ENCODE measurements around the gene ZNF81. TPM values are rescaled to one million over a fixed set of nuclear protein-coding genes. Genes with fewer than 3 reads are reported as not detected.

Gene ZNF81
- total RNA-seq, 1 donor from 2014 or later, result 11.0 TPM

DNA sequence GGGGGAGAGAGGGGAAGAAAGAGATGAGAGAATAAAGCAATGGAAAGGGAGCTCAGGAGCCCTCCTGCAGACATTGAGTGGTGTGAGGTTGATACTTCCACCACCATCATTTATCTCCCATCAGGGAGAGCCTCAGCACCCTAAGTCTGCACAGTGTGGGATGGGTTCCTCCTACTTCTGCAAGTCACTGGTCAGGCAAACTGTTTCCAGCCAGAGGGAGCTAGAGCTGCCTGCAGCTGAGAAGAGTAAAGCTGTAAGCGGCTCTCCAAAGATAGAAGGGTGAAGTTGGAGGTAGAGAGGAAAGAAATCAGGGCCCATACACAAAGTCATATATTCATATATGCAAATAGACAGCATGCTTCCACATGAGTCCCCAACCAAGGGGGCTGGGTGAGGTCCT lies 21.9 kb upstream of the ZNF81 start:
- ChIA-PET POLR2A (no interaction called here), CTCF (no interaction called here)
- TF ChIP-seq, protein P1, sequence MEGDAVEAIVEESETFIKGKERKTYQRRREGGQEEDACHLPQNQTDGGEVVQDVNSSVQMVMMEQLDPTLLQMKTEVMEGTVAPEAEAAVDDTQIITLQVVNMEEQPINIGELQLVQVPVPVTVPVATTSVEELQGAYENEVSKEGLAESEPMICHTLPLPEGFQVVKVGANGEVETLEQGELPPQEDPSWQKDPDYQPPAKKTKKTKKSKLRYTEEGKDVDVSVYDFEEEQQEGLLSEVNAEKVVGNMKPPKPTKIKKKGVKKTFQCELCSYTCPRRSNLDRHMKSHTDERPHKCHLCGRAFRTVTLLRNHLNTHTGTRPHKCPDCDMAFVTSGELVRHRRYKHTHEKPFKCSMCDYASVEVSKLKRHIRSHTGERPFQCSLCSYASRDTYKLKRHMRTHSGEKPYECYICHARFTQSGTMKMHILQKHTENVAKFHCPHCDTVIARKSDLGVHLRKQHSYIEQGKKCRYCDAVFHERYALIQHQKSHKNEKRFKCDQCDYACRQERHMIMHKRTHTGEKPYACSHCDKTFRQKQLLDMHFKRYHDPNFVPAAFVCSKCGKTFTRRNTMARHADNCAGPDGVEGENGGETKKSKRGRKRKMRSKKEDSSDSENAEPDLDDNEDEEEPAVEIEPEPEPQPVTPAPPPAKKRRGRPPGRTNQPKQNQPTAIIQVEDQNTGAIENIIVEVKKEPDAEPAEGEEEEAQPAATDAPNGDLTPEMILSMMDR (IDR thresholded peaks at IDR 0.05), result no peak
- no peak overlapping the region for H3K4me3 Mint-ChIP-seq
- no peaks in the 10 kb centered on the region for H3K9me3 Mint-ChIP-seq
- H3K27me3 Mint-ChIP-seq, result no peaks in the 10 kb centered on the region
- H3K27ac Mint-ChIP-seq, result no peak overlapping the region
- H3K36me3 Mint-ChIP-seq (ENCODE audit: low read depth), result no peaks in the 10 kb centered on the region
- no peak for ATAC-seq (ENCODE audit: low read depth)
- intact Hi-C loops (cut with micrococcal nuclease), result no loop called here
- no peaks in the 10 kb centered on the region for H3K4me1 Mint-ChIP-seq
- DNase-seq, result no peak

DNA sequence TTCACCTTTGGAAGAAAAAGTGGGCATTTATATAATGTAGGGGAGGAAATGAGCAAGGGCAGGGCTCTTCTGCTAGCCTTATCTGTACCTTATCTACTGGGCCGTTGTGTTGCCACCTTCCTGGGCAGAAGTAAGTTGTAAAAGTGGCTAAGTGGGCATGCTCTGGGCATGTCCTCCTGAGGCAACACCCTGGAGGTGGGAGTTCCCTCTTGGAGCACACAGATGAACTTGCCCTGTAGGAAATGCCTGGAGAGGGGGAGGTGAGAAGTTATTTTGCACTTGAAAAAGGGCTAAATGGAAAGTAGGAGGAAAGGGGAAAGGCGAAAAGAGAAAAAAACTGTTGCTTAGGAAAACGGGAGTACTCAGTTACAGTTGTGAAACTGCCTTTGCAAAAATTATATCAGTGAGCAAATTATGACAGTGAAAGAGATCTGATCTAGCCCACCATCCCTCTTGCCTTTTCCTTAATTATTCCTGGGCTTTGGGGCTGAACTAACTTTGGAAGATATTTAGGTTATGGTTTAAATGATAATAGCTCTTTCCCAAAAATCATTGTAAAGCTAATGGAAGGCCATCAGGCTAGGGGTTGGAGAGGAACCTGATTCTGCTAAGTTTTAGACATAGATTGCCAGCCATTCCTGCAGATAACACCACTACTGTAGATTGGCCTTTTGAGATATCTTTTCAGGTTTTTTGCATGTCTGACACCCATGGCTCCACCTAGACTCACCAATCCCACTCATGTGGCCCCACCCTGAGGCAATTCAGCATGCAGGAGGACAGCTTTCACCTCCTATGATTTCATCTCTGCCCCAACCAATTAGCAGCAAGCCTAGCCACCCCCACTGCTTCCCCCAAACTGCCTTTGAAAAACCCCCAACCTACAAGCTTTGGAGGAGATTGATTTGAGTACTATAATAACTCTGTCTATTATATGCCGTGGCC lies 20.5 kb upstream of the ZNF81 start:
- POLR2A ChIA-PET, result no interaction called here
- TF ChIP-seq, protein P1 (IDR thresholded peaks at IDR 0.05), result no peak
- no peaks in the 10 kb centered on the region for H3K27me3 Mint-ChIP-seq
- H3K27ac Mint-ChIP-seq, result no peak overlapping the region
- H3K9me3 Mint-ChIP-seq, result no peaks in the 10 kb centered on the region
- no peaks in the 10 kb centered on the region for H3K4me1 Mint-ChIP-seq
- CTCF ChIA-PET, result no interaction called here
- no peaks in the 10 kb centered on the region for H3K36me3 Mint-ChIP-seq (ENCODE audit: low read depth)
- DNase-seq, result no peak
- no peak for ATAC-seq (ENCODE audit: low read depth)
- intact Hi-C loops (cut with micrococcal nuclease), result no loop called here
- no peak overlapping the region for H3K4me3 Mint-ChIP-seq

DNA sequence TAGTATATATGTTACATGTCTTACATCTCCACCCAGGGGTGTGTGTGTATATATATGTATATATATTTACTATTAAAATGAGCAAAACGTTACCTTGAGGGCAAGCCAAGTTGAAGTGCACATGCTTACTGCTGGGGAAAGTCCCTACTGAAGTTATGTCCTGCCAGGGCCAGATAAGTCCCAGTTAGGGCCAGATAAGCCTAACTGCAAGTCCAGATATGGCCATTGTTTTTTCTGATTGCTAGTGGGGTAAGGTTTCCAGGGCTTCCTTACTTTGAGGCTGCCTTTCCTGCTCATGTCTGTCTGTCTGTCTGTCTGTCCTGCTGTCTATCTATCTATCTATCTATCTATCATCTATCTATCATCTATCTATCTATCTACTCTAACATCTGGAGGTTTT lies 19.3 kb upstream of the ZNF81 start:
- Mint-ChIP-seq H3K4me3 (no peak overlapping the region), H3K4me1 (no peaks in the 10 kb centered on the region), H3K27me3 (no peaks in the 10 kb centered on the region), H3K9me3 (no peaks in the 10 kb centered on the region), H3K36me3 (ENCODE audit: low read depth) (no peaks in the 10 kb centered on the region), H3K27ac (no peak overlapping the region)
- no peak for ATAC-seq (ENCODE audit: low read depth)
- ChIA-PET POLR2A (no interaction called here), CTCF (no interaction called here)
- TF ChIP-seq, protein P1 (IDR thresholded peaks at IDR 0.05), result no peak
- intact Hi-C loops (cut with micrococcal nuclease), result no loop called here
- no peak for DNase-seq

DNA sequence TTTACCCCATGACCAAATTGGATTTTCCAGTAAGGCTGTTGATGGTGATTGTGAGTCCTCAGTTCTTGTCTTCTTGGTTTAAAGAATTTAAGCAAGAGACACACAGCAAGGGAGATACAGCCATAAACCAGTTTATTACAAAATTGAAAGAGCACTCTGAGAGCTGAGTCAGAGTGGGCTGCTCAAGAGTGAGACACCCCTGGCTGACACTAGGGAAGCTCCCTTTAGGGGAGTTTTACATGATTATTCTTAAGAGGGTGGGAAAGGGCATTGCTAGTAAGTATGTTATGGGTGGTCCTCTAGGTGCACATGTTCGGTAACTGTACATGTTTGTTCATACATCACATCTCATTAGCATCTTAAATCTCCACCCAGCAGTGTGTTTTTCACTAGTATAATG lies 18.8 kb upstream of the ZNF81 start:
- intact Hi-C loops (cut with micrococcal nuclease), result no loop called here
- ATAC-seq (ENCODE audit: low read depth) (no peak), DNase-seq (no peak)
- no peak overlapping the region for H3K4me3 Mint-ChIP-seq
- H3K4me1 Mint-ChIP-seq, result no peaks in the 10 kb centered on the region
- no peaks in the 10 kb centered on the region for H3K9me3 Mint-ChIP-seq
- POLR2A ChIA-PET, result no interaction called here
- TF ChIP-seq, protein P1 (IDR thresholded peaks at IDR 0.05), result no peak
- no peaks in the 10 kb centered on the region for H3K36me3 Mint-ChIP-seq (ENCODE audit: low read depth)
- H3K27ac Mint-ChIP-seq, result no peak overlapping the region
- CTCF ChIA-PET, result no interaction called here
- no peaks in the 10 kb centered on the region for H3K27me3 Mint-ChIP-seq

DNA sequence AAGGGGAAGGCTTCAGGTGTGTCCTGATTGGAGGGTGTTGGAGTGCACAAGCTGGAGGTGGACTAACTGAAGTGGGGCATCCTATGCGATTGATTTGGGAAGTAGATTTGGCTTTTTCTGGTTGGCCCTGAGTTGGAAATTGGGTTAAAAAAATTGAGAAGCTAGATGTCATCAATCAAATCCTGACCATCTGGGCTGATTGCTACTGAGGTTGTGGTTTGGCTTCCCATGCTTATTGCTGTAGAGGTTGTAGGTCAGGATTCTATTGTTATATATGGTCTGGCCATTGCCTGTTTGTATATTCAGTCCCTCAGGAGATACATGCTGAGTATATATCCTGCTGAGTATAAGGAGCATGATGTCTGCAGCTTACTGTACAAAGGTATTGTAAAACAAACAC lies 7.7 kb upstream of the ZNF81 start:
- CTCF ChIA-PET, result interaction anchor here (1.2 kb wide), 1 partner anchor 665 kb away, joined by 5 read pairs; no protein-coding TSS in a partner anchor
- TF ChIP-seq, protein P1 (IDR thresholded peaks at IDR 0.05), result no peak

More for the DNA sequence above, 7.7 kb upstream of the ZNF81 start:
- no peak overlapping the region for H3K27ac Mint-ChIP-seq
- H3K4me1 Mint-ChIP-seq, result no peaks in the 10 kb centered on the region
- H3K27me3 Mint-ChIP-seq, result no peaks in the 10 kb centered on the region
- DNase-seq (no peak), ATAC-seq (ENCODE audit: low read depth) (no peak)
- no peaks in the 10 kb centered on the region for H3K36me3 Mint-ChIP-seq (ENCODE audit: low read depth)
- no peak overlapping the region for H3K4me3 Mint-ChIP-seq
- H3K9me3 Mint-ChIP-seq, result no peaks in the 10 kb centered on the region
- intact Hi-C loops (cut with micrococcal nuclease), result no loop called here
- POLR2A ChIA-PET, result no interaction called here
